ENCODE results near the gene KLK14. TPM values are rescaled to one million over a fixed set of nuclear protein-coding genes. Genes with fewer than 3 reads are reported as not detected.

Gene KLK14
- total and polyA plus RNA-seq, 7 donors: 0.20 TPM; not detected in 6

- intact Hi-C loops (cut with DNase I): no loop called here
- peaks cover 0 to 1% (median 0%) of the 10 kb centered on the region in 3 donors for H3K27me3 ChIP-seq (ENCODE audit: insufficient read depth in 3 of 3, low read length in 2 of 3)
- no peak for ATAC-seq
- WGBS, 3 donors: 73 to 83% (median 73%) methylated on average over 11 of the region's 11 CpGs
- no peak overlapping the region for H3K4me3 ChIP-seq
- no peaks in the 10 kb centered on the region for H3K4me1 ChIP-seq
- no peak for DNase-seq
- TF ChIP-seq CTCF (IDR thresholded peaks at IDR 0.05): no peak
- no peaks in the 10 kb centered on the region for H3K9me3 ChIP-seq
- H3K27ac ChIP-seq: no peak overlapping the region
- no peaks in the 10 kb centered on the region for H3K36me3 ChIP-seq (ENCODE audit: insufficient read depth in 1 of 2, low read depth in 1 of 2)
Measured at GRCh38 chr19:51044327-51044726, 38.4 kb downstream of the KLK14 start.

DNA sequence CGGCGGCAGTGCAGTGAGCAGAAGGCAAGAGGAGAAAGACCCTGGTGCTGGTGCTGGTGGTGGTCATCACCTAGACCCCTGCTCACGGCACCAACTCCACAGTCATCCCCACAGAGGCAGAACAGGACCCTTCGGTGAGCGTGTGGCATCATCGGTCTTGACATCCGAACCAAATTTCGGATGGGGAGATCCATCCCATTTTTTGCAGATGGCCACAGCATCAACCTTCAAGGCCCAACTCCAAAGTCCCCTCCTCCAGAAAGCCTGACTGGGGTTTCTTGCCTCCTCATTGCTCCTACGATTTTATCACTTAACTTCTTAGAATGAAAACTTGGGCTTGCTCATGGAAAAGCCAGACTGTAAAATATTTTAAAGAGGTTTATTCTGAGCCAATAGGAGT lies 39.2 kb downstream of the KLK14 start:
- WGBS, 3 donors: 76 to 84% (median 78%) methylated on average over 9 of the region's 9 CpGs
- DNase-seq (no peak), ATAC-seq (no peak)
- H3K36me3 ChIP-seq (ENCODE audit: insufficient read depth in 1 of 2, low read depth in 1 of 2): no peaks in the 10 kb centered on the region
- no peak for TF ChIP-seq CTCF (IDR thresholded peaks at IDR 0.05)
- no peaks in the 10 kb centered on the region for H3K4me1 ChIP-seq
- H3K27me3 ChIP-seq (ENCODE audit: insufficient read depth in 3 of 3, low read length in 2 of 3): peaks cover 0 to 1% (median 0%) of the 10 kb centered on the region in 3 donors
- H3K4me3 ChIP-seq: no peak overlapping the region
- no peaks in the 10 kb centered on the region for H3K9me3 ChIP-seq
- intact Hi-C loops (cut with DNase I): no loop called here
- no peak overlapping the region for H3K27ac ChIP-seq

DNA sequence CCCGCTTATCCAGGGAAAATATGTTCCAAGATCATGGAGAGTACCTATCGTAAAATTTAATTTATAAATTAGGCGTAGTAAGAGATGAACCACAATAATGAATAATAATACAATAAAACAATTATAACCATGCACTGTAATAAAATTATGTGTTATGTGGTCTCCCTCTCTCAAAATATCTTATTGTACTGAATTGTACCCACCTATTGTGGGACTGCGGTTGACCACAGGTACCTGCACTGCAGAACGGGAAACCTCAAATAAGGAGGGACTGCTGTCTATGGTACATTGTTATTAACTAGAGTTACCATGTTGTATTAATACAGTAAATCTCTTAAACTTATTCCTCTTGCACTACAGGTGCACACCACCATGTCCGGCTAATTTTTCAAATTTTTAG lies 42.5 kb downstream of the KLK14 start:
- H3K9me3 ChIP-seq: no peaks in the 10 kb centered on the region
- intact Hi-C loops (cut with DNase I): no loop called here
- H3K27ac ChIP-seq: no peak overlapping the region
- no peak overlapping the region for H3K4me3 ChIP-seq
- H3K36me3 ChIP-seq (ENCODE audit: insufficient read depth in 1 of 2, low read depth in 1 of 2): no peaks in the 10 kb centered on the region
- ATAC-seq (no peak), DNase-seq (no peak)
- H3K27me3 ChIP-seq (ENCODE audit: insufficient read depth in 3 of 3, low read length in 2 of 3): no peaks in the 10 kb centered on the region
- TF ChIP-seq CTCF (IDR thresholded peaks at IDR 0.05): no peak
- WGBS, 3 donors: 89 to 93% (median 90%) methylated on average over 6 of the region's 6 CpGs
- no peaks in the 10 kb centered on the region for H3K4me1 ChIP-seq

DNA sequence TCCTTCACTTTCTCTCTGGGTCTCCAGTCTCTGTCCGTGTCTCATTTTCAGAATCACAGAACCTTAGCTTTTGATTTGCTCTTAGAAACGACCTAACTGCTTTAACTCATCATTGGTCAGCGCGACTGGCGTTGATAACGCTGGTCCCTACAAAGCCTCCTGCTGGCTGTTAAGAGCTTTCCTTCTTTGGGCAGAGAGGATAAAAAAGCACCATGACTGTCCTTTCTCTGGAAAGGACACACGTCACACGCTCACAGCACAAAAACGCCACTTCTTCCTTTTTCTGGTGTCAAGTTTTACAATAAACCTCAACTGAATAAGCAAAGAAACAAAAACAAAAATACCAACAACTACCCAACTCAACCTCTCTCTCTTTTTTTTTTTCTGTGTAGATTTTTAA lies 46.2 kb downstream of the KLK14 start:
- H3K36me3 ChIP-seq (ENCODE audit: insufficient read depth in 1 of 2, low read depth in 1 of 2): no peaks in the 10 kb centered on the region
- H3K27me3 ChIP-seq (ENCODE audit: insufficient read depth in 3 of 3, low read length in 2 of 3): no peaks in the 10 kb centered on the region
- ATAC-seq (no peak), DNase-seq (no peak)
- no peak for TF ChIP-seq CTCF (IDR thresholded peaks at IDR 0.05)
- H3K9me3 ChIP-seq: no peaks in the 10 kb centered on the region
- intact Hi-C loops (cut with DNase I): no loop called here
- H3K4me1 ChIP-seq: no peaks in the 10 kb centered on the region
- H3K27ac ChIP-seq: no peak overlapping the region
- 38 to 48% (median 45%) methylated on average over 9 of the region's 9 CpGs for WGBS, 3 donors
- H3K4me3 ChIP-seq: no peak overlapping the region

- DNase-seq (no peak), ATAC-seq (no peak)
- Histone ChIP-seq H3K4me1 (no peaks in the 10 kb centered on the region), H3K36me3 (ENCODE audit: insufficient read depth in 1 of 2, low read depth in 1 of 2) (no peaks in the 10 kb centered on the region), H3K27ac (no peak within 1 kb of the TSS), H3K4me3 (no peak within 1 kb of the TSS), H3K27me3 (ENCODE audit: insufficient read depth in 3 of 3, low read length in 2 of 3) (no peaks in the 10 kb centered on the region), H3K9me3 (no peaks in the 10 kb centered on the region)
- 39 to 47% (median 47%) methylated on average over 11 of the region's 11 CpGs for WGBS, 3 donors
- intact Hi-C loops (cut with DNase I): no loop called here
- TF ChIP-seq CTCF (IDR thresholded peaks at IDR 0.05): no peak
Measured at GRCh38 chr19:51034704-51035103, 48.0 kb downstream of the KLK14 start, which contains the start of gene KLK12. TSS of gene KLK12 (minus strand) at chr19:51035002. CDS start at chr19:51034621, 381 bp downstream.
